ENCODE measurements around the gene ZCWPW1. TPM values are rescaled to one million over a fixed set of nuclear protein-coding genes. Genes with fewer than 3 reads are reported as not detected.

The ZCWPW1 gene
- polyA plus RNA-seq, 1 of the 3 experiments (the other 2 are of a cell fraction), result 4.1 TPM

GRCh38 chr7:100431286-100431735 lies 2.8 kb upstream of the ZCWPW1 start:
- peak overlapping the region; percentile 99 for H3K9ac ChIP-seq

GRCh38 chr7:100430493-100431285 lies 2.2 kb upstream of the ZCWPW1 start:
- ChIA-PET POLR2A (interaction anchor here (0.6 to 3.3 kb wide), 5 partner anchors 24 to 342 kb away, joined by 3 to 11 read pairs (median 4); partner anchors contain the start of genes COPS6 and PCOLCE), CTCF (interaction anchor here (0.7 to 3.2 kb wide), 9 partner anchors 19 to 262 kb away, joined by 3 to 23 read pairs (median 3); partner anchors contain the start of gene NYAP1)
- Histone ChIP-seq H3K36me3 (replicated peaks in 1 of 2; ENCODE audit: control insufficient read depth in 1 of 2, insufficient read depth in 2 of 2, low read length in 1 of 2) (peaks cover 41 to 43% of the 10 kb centered on the region in 2 experiments), H3K27ac (ENCODE audit: low read depth in 2 of 2, low read length in 1 of 2) (peak overlapping the region; percentile 99 to 100), H4K20me1 (ENCODE audit: insufficient read depth) (peaks cover 13% of the 10 kb centered on the region), H3K4me1 (ENCODE audit: control insufficient read depth in 1 of 2, insufficient read depth in 2 of 2, low read depth in 1 of 2, low read length in 1 of 2) (peaks cover 23 to 49% of the 10 kb centered on the region in 2 experiments; a peak in 3 of 4 replicates), H3K4me2 (peak overlapping the region; percentile 97), H2AFZ (ENCODE audit: low read depth) (no peak overlapping the region), H3K9me2 (no peaks in the 10 kb centered on the region), H3K4me3 (ENCODE audit: low read depth in 2 of 2, low read length in 1 of 2) (peak overlapping the region; percentile 78 to 95), H3F3A (replicated peaks; ENCODE audit: insufficient read depth) (peaks cover 21% of the 10 kb centered on the region), H3K9ac (peak overlapping the region; percentile 99), H3K27me3 (ENCODE audit: insufficient read depth) (no peaks in the 10 kb centered on the region), H3K79me2 (ENCODE audit: insufficient read depth) (peaks cover 61% of the 10 kb centered on the region), H3K9me3 (no peaks in the 10 kb centered on the region)
- no peak for TF ChIP-seq GABPA (IDR thresholded peaks at IDR 0.05; ENCODE audit: low read depth)
- TF ChIP-seq, protein P1, sequence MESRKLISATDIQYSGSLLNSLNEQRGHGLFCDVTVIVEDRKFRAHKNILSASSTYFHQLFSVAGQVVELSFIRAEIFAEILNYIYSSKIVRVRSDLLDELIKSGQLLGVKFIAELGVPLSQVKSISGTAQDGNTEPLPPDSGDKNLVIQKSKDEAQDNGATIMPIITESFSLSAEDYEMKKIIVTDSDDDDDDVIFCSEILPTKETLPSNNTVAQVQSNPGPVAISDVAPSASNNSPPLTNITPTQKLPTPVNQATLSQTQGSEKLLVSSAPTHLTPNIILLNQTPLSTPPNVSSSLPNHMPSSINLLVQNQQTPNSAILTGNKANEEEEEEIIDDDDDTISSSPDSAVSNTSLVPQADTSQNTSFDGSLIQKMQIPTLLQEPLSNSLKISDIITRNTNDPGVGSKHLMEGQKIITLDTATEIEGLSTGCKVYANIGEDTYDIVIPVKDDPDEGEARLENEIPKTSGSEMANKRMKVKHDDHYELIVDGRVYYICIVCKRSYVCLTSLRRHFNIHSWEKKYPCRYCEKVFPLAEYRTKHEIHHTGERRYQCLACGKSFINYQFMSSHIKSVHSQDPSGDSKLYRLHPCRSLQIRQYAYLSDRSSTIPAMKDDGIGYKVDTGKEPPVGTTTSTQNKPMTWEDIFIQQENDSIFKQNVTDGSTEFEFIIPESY (IDR thresholded peaks at IDR 0.05; ENCODE audit: borderline replicate concordance, low read depth), result no peak
- WGBS (ENCODE audit: low lambda C conversion rate), result 38% methylated on average over 30 of the region's 31 CpGs
- peak; percentile 59 for DNase-seq

More at GRCh38 chr7:100431286-100431735, 2.8 kb upstream of the ZCWPW1 start:
- H3K4me2 ChIP-seq, result peak overlapping the region; percentile 97
- peak overlapping the region in 1 of 2 experiments; percentile 99; a peak in 1 of 4 replicates for H3K27ac ChIP-seq (ENCODE audit: low read depth in 2 of 2, low read length in 1 of 2)
- POLR2A ChIA-PET, result interaction anchor here (0.6 kb wide), 1 partner anchor 18 kb away, joined by 3 read pairs; no protein-coding TSS in a partner anchor
- TF ChIP-seq CTCF (IDR thresholded peaks at IDR 0.05) (no peak), MEF2A (IDR thresholded peaks at IDR 0.05; ENCODE audit: borderline replicate concordance, low read depth) (no peak)
- peaks cover 63% of the 10 kb centered on the region for H3K79me2 ChIP-seq (ENCODE audit: insufficient read depth)
- H4K20me1 ChIP-seq (ENCODE audit: insufficient read depth), result peaks cover 13% of the 10 kb centered on the region
- peaks cover 41 to 43% of the 10 kb centered on the region in 2 experiments for H3K36me3 ChIP-seq (replicated peaks in 1 of 2; ENCODE audit: control insufficient read depth in 1 of 2, insufficient read depth in 2 of 2, low read length in 1 of 2)
- CTCF ChIA-PET, result interaction anchor here (0.9 to 1.4 kb wide), 3 partner anchors 19 to 260 kb away, joined by 3 to 6 read pairs (median 3); no protein-coding TSS in a partner anchor
- H3K4me1 ChIP-seq (ENCODE audit: control insufficient read depth in 1 of 2, insufficient read depth in 2 of 2, low read depth in 1 of 2, low read length in 1 of 2), result peaks cover 23 to 49% of the 10 kb centered on the region in 2 experiments; a peak in 3 of 4 replicates
- H3K4me3 ChIP-seq (ENCODE audit: low read depth in 2 of 2, low read length in 1 of 2), result peak overlapping the region; percentile 78 to 95; a peak in 3 of 4 replicates
- H3F3A ChIP-seq (replicated peaks; ENCODE audit: insufficient read depth), result peaks cover 17% of the 10 kb centered on the region
- H2AFZ ChIP-seq (ENCODE audit: low read depth), result no peak overlapping the region
- 97% methylated on average over 23 of the region's 23 CpGs for WGBS (ENCODE audit: low lambda C conversion rate)
- no peaks in the 10 kb centered on the region for H3K9me2 ChIP-seq
- no peaks in the 10 kb centered on the region for H3K27me3 ChIP-seq (ENCODE audit: insufficient read depth)
- no peak for DNase-seq
- H3K9me3 ChIP-seq, result no peaks in the 10 kb centered on the region

Measured in SK-N-SH (cell line).